ENCODE results near the gene EFHC1. TPM values are rescaled to one million over a fixed set of nuclear protein-coding genes. Genes with fewer than 3 reads are reported as not detected.

The EFHC1 gene
- total RNA-seq, 1 experiment from 2014 or later = 12.4 TPM

GRCh38 chr6:52392944-52393343 lies 27.2 kb upstream of the EFHC1 start:
- ATAC-seq (no peak), DNase-seq (ENCODE audit: low read depth, low spot score) (no peak)
- H3K4me2 ChIP-seq (ENCODE audit: low read length) = no peak overlapping the region
- H3K4me3 ChIP-seq (replicated peaks in 1 of 2; ENCODE audit: low read depth in 1 of 2, low read length in 2 of 2) = no peak overlapping the region
- H3K9me3 ChIP-seq (ENCODE audit: control insufficient read depth in 1 of 2, insufficient read depth in 1 of 2, low read depth in 1 of 2, low read length in 2 of 2) = peaks cover 0 to 4% of the 10 kb centered on the region in 2 experiments; a peak in 1 of 4 replicates
- ChIA-PET RAD21 (ENCODE audit: low non-redundant PET in 1 of 2, low total read pairs in 2 of 2, uncharacterized antibody in 2 of 2, unreplicated experiment in 2 of 2) (no interaction called here), CTCF (no interaction called here), POLR2A (no interaction called here)
- H3K27me3 ChIP-seq (ENCODE audit: insufficient read depth, low read length) = no peaks in the 10 kb centered on the region
- no peaks in the 10 kb centered on the region for H3K79me2 ChIP-seq (ENCODE audit: insufficient read depth, low read length)
- H3K4me1 ChIP-seq (ENCODE audit: control insufficient read depth in 1 of 2, insufficient read depth in 2 of 2, low read length in 2 of 2) = peaks cover 25 to 36% of the 10 kb centered on the region in 2 experiments
- no peaks in the 10 kb centered on the region for H3K9me2 ChIP-seq (ENCODE audit: insufficient read depth)
- intact Hi-C loops (cut with micrococcal nuclease) = no loop called here
- H3K27ac ChIP-seq (ENCODE audit: low read depth, low read length) = no peak overlapping the region
- no peak overlapping the region for H2AFZ ChIP-seq (ENCODE audit: low read depth, low read length, poor library complexity, severe bottlenecking)
- no peak overlapping the region for H3K9ac ChIP-seq (ENCODE audit: low read length)
- H3K36me3 ChIP-seq (ENCODE audit: control insufficient read depth in 1 of 2, insufficient read depth in 2 of 2, low read length in 2 of 2) = no peaks in the 10 kb centered on the region
- BruUV-seq (replicated peaks) = no TSS peak
- TF ChIP-seq POLR2AphosphoS5 (IDR thresholded peaks at IDR 0.05; ENCODE audit: low read depth, low read length) (no peak), ZFX (IDR thresholded peaks at IDR 0.05) (no peak), YY1 (IDR thresholded peaks at IDR 0.05; ENCODE audit: extremely low read depth, insufficient replicate concordance, low read depth, low read length) (no peak), JUND (IDR thresholded peaks at IDR 0.05) (no peak), EGR1 (IDR thresholded peaks at IDR 0.05; ENCODE audit: low read depth) (no peak), CEBPB (IDR thresholded peaks at IDR 0.05; ENCODE audit: low read depth) (no peak), SP1 (IDR thresholded peaks at IDR 0.05; ENCODE audit: low read depth) (no peak), FOSL1 (IDR thresholded peaks at IDR 0.05; ENCODE audit: low read depth) (no peak), POLR2A (IDR thresholded peaks at IDR 0.05; ENCODE audit: borderline replicate concordance, extremely low read depth, insufficient read depth, insufficient read length) (no peak), RAD21 (IDR thresholded peaks at IDR 0.05; ENCODE audit: low read depth) (no peak), ELF1 (IDR thresholded peaks at IDR 0.05; ENCODE audit: borderline replicate concordance, low read depth) (no peak), SIN3A (IDR thresholded peaks at IDR 0.05; ENCODE audit: low read depth) (no peak), TCF7L2 (IDR thresholded peaks at IDR 0.05; ENCODE audit: borderline replicate concordance, extremely low read depth, insufficient read depth, insufficient read length) (no peak), EZH2 (IDR thresholded peaks at IDR 0.05) (no peak)
- TF ChIP-seq, protein P1, sequence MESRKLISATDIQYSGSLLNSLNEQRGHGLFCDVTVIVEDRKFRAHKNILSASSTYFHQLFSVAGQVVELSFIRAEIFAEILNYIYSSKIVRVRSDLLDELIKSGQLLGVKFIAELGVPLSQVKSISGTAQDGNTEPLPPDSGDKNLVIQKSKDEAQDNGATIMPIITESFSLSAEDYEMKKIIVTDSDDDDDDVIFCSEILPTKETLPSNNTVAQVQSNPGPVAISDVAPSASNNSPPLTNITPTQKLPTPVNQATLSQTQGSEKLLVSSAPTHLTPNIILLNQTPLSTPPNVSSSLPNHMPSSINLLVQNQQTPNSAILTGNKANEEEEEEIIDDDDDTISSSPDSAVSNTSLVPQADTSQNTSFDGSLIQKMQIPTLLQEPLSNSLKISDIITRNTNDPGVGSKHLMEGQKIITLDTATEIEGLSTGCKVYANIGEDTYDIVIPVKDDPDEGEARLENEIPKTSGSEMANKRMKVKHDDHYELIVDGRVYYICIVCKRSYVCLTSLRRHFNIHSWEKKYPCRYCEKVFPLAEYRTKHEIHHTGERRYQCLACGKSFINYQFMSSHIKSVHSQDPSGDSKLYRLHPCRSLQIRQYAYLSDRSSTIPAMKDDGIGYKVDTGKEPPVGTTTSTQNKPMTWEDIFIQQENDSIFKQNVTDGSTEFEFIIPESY (IDR thresholded peaks at IDR 0.05; ENCODE audit: extremely low read depth, insufficient replicate concordance, low read length) = no peak
- TF ChIP-seq, protein P2, sequence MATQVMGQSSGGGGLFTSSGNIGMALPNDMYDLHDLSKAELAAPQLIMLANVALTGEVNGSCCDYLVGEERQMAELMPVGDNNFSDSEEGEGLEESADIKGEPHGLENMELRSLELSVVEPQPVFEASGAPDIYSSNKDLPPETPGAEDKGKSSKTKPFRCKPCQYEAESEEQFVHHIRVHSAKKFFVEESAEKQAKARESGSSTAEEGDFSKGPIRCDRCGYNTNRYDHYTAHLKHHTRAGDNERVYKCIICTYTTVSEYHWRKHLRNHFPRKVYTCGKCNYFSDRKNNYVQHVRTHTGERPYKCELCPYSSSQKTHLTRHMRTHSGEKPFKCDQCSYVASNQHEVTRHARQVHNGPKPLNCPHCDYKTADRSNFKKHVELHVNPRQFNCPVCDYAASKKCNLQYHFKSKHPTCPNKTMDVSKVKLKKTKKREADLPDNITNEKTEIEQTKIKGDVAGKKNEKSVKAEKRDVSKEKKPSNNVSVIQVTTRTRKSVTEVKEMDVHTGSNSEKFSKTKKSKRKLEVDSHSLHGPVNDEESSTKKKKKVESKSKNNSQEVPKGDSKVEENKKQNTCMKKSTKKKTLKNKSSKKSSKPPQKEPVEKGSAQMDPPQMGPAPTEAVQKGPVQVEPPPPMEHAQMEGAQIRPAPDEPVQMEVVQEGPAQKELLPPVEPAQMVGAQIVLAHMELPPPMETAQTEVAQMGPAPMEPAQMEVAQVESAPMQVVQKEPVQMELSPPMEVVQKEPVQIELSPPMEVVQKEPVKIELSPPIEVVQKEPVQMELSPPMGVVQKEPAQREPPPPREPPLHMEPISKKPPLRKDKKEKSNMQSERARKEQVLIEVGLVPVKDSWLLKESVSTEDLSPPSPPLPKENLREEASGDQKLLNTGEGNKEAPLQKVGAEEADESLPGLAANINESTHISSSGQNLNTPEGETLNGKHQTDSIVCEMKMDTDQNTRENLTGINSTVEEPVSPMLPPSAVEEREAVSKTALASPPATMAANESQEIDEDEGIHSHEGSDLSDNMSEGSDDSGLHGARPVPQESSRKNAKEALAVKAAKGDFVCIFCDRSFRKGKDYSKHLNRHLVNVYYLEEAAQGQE (IDR thresholded peaks at IDR 0.05; ENCODE audit: low read depth) = no peak
- H4K20me1 ChIP-seq (ENCODE audit: insufficient read depth) = no peaks in the 10 kb centered on the region

All from HCT116 (cell line).